Panc1 (cell line): ENCODE data around the gene CD8A. TPM values are rescaled to one million over a fixed set of nuclear protein-coding genes. Genes with fewer than 3 reads are reported as not detected.
A peak's percentile ranks its signal among the peaks of the same experiment; 100 is the strongest.

ENCODE experiments used
- ATAC-seq: fragments of 200-7000 bp; cut with Tn5 transposase; 2 replicates; pipeline ENCODE4 v1.9.1; 2020; ENCODE audit warnings: mild to moderate bottlenecking, moderate library complexity
- BruUV-seq: library from RNA; stranded (reverse); fragments of 400-500 nt; replicated peaks from 2 replicates; lab custom pipeline; 2021; lab: Mats Ljungman, UMichigan
- CTCF ChIA-PET: fragments of 300-600 bp; sonication (Branson Sonifier 250); formaldehyde crosslinking; loops from one replicate; lab custom pipeline; 2022; ENCODE audit warnings: antibody characterized with exemption; lab: Charles Lee
- POLR2A ChIA-PET: fragments of 300-600 bp; sonication (Branson Sonifier 250); formaldehyde crosslinking; loops from one replicate; lab custom pipeline; 2022; ENCODE audit warnings: antibody characterized with exemption; lab: Charles Lee
- DNase-seq: peaks from one replicate; pipeline ENCODE4 v3.0.0-alpha.2; 2010; ENCODE audit warnings: low read depth, low spot score
- H3K27ac ChIP-seq: 2 replicates; pipeline ENCODE4 v1.5.1; 2011; ENCODE audit warnings: mild to moderate bottlenecking, low read length, inconsistent platforms
- H3K27me3 ChIP-seq: fragments of 200-500 bp; sonication (Bioruptor generic); 2 replicates; pipeline ENCODE4 v1.6.0; 2014; ENCODE audit warnings: low read length, inconsistent platforms; ENCODE audit not compliant: control insufficient read depth, insufficient read depth
- H3K36me3 ChIP-seq: fragments of 200-500 bp; sonication (Bioruptor generic); 2 replicates; pipeline ENCODE4 v1.5.1; 2014; ENCODE audit warnings: inconsistent platforms, mild to moderate bottlenecking, low read length, moderate library complexity; ENCODE audit not compliant: control insufficient read depth, insufficient read depth
- H3K4me1 ChIP-seq: 2 replicates; pipeline ENCODE4 v1.5.1; 2011; ENCODE audit warnings: inconsistent platforms, mild to moderate bottlenecking, low read length, moderate library complexity; ENCODE audit not compliant: control insufficient read depth, insufficient read depth
- H3K4me3 ChIP-seq, 2 experiments: 2 replicates each; pipeline ENCODE4 v1.5.1; 2011 to 2012; ENCODE audit warnings: low read depth in 2 of 2, low read length in 2 of 2, mild to moderate bottlenecking in 2 of 2, inconsistent platforms in 1 of 2, moderate library complexity in 1 of 2
- H3K9me3 ChIP-seq: fragments of 200-500 bp; sonication (Bioruptor generic); 2 replicates; pipeline ENCODE4 v1.5.1; 2014; ENCODE audit warnings: low read depth, mild to moderate bottlenecking, inconsistent platforms, low read length, moderate library complexity; ENCODE audit not compliant: control insufficient read depth, insufficient read depth
- POLR2AphosphoS5 ChIP-seq: IDR thresholded peaks from 2 replicates; pipeline ENCODE4 v1.6.1; 2012; ENCODE audit warnings: mild to moderate bottlenecking, low read depth, low read length, moderate library complexity
- SIN3A ChIP-seq: IDR thresholded peaks from 2 replicates; pipeline ENCODE4 v1.6.1; 2012; ENCODE audit warnings: low read depth, mild to moderate bottlenecking, low read length, moderate library complexity, borderline replicate concordance; ENCODE audit not compliant: insufficient read depth
- TCF7L2 ChIP-seq: IDR thresholded peaks from 2 replicates; pipeline ENCODE4 v1.6.1; 2011; ENCODE audit warnings: mild to moderate bottlenecking, low read depth, low read length, inconsistent platforms
- in situ Hi-C: cut with HindIII; loops from 2 replicates; pipeline ENCODE4 v1.10.0; 2016; ENCODE audit warnings: low sequenced_read_pairs, low pct_unique_long_range_greater_than_20kb
- intact Hi-C: fragments of 100-400 bp; cut with micrococcal nuclease; formaldehyde crosslinking; loops from one replicate; pipeline ENCODE4 v1.10.0; 2022; ENCODE audit not compliant: unreplicated experiment
- total RNA-seq: library from RNA; stranded (reverse); gene quantifications from one replicate; pipeline ENCODE4 v1.2.1, GENCODE V29; 2021; ENCODE audit not compliant: unreplicated experiment
- TF ChIP-seq, protein P1 (sequence below), 2 experiments: IDR thresholded peaks; 2 replicates each; pipeline ENCODE4 v1.6.1; 2011 to 2012; ENCODE audit warnings: low read depth in 2 of 2, control low read depth in 1 of 2, low read length in 1 of 2, mild to moderate bottlenecking in 1 of 2, moderate library complexity in 1 of 2; ENCODE audit not compliant: insufficient read depth in 1 of 2
- TF ChIP-seq, protein P2 (sequence below): fragments of 450-650 bp; IDR thresholded peaks from 2 replicates; pipeline ENCODE4 v1.5.1; 2017; ENCODE audit warnings: mild to moderate bottlenecking

CD8A gene
- total RNA-seq, 1 experiment from 2014 or later = 0.41 TPM

DNA sequence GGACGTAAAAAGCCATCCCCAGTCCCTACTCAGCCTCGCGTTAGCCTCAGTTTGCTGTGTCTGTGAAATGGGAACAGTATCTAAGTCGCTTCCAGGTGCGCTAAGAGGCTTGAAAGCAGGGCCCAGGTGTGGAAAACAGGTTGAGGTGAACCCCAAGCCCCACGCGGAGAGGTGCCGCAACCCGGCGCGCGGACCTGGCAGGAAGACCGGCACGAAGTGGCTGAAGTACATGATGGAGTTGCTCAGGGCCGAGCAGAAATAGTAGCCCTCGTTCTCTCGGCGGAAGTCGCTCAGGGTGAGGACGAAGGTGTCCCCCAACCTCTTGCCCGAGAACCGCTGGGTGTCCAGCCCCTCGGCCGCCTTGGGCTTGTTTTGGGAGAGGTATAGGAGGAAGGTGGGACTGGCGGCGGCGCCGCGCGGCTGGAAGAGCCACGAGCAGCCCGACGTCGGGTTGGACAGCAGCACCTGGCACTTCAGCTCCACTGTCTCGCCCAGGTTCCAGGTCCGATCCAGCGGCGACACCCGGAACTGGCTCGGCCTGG lies 508 bp downstream of the CD8A start:
- Histone ChIP-seq H3K4me3 (no peak overlapping the region), H3K4me1 (no peaks in the 10 kb centered on the region), H3K27me3 (peaks cover 6% of the 10 kb centered on the region), H3K36me3 (no peaks in the 10 kb centered on the region), H3K9me3 (no peaks in the 10 kb centered on the region), H3K27ac (no peak overlapping the region)
- intact Hi-C loops = no loop called here
- in situ Hi-C loops = no loop called here
- ChIA-PET POLR2A (interaction anchor here (0.6 kb wide), 1 partner anchor 18 kb away, joined by 5 read pairs; no protein-coding TSS in a partner anchor), CTCF (no interaction called here)
- BruUV-seq = no TSS peak
- no peak for TF ChIP-seq TCF7L2
- TF ChIP-seq, protein P1, sequence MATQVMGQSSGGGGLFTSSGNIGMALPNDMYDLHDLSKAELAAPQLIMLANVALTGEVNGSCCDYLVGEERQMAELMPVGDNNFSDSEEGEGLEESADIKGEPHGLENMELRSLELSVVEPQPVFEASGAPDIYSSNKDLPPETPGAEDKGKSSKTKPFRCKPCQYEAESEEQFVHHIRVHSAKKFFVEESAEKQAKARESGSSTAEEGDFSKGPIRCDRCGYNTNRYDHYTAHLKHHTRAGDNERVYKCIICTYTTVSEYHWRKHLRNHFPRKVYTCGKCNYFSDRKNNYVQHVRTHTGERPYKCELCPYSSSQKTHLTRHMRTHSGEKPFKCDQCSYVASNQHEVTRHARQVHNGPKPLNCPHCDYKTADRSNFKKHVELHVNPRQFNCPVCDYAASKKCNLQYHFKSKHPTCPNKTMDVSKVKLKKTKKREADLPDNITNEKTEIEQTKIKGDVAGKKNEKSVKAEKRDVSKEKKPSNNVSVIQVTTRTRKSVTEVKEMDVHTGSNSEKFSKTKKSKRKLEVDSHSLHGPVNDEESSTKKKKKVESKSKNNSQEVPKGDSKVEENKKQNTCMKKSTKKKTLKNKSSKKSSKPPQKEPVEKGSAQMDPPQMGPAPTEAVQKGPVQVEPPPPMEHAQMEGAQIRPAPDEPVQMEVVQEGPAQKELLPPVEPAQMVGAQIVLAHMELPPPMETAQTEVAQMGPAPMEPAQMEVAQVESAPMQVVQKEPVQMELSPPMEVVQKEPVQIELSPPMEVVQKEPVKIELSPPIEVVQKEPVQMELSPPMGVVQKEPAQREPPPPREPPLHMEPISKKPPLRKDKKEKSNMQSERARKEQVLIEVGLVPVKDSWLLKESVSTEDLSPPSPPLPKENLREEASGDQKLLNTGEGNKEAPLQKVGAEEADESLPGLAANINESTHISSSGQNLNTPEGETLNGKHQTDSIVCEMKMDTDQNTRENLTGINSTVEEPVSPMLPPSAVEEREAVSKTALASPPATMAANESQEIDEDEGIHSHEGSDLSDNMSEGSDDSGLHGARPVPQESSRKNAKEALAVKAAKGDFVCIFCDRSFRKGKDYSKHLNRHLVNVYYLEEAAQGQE (IDR thresholded peaks at IDR 0.05; ENCODE audit: insufficient read depth in 1 of 2, low read depth in 2 of 2, low read length in 1 of 2) = peak in 1 of 2 experiments; percentile 17; a peak in 1 of 4 replicates
- DNase-seq = no peak
- ATAC-seq = peak; percentile 65

DNA sequence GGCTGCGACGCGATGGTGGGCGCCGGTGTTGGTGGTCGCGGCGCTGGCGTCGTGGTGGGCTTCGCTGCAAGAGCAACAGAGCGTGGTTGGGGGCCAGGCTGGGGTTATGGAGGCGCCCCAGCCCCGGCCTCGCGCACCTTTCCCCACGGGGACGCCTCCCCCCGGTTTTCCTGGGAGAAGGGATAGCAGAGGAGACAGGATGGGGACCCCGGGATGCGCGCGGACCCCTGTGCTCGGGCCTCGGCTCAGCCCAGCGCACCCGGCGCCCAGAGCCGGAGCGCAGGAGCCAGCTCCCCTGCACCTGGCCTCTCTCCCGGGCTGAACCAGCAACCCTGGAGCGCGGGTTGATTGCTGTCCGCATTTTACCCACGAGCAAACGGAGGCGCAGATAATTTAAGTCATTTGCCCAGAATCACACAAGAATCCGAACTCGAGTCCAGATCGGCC lies 1.0 kb downstream of the CD8A start:
- ATAC-seq (no peak), DNase-seq (no peak)
- intact Hi-C loops = no loop called here

DNA sequence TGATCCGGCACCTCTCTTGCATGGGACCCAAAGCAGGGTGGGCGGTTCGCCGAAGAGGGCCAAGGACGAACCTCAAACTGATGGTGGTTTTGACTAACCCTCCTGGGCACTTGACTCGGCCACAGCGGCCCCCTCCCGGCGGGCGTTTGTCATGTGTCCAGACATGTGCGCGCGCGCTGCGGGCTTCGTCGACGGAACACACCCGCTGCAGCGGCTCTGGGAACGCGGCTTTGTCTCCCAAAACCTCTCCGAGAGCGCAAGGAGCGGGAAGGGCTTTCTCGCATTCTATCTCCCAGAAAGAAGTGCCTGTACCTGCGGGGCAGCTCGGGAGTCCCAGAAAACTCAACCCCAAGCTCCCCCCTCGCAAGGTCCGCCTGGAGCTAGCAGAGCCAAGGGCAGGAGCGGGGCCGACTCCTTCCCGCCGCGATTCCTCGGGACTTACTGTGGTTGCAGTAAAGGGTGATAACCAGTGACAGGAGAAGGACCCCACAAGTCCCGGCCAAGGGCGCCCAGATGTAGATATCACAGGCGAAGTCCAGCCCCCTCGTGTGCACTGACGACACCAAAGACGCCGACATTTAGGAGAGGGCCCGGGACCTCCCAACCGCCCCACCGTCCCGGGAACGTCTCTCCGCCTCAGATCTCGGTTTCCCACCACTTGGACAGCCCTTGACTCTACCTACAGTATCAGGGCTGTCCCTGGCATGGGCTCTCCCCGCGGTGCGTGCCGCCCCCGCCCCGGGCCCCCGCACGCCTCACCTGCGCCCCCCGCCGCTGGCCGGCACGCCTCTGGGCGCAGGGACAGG lies 1.6 kb downstream of the CD8A start:
- Histone ChIP-seq H3K4me1 (no peaks in the 10 kb centered on the region), H3K4me3 (no peak overlapping the region), H3K27ac (no peak overlapping the region), H3K27me3 (peaks cover 6% of the 10 kb centered on the region), H3K9me3 (no peaks in the 10 kb centered on the region), H3K36me3 (no peaks in the 10 kb centered on the region)
- intact Hi-C loops = no loop called here
- CTCF ChIA-PET = no interaction called here
- TF ChIP-seq, protein P2, sequence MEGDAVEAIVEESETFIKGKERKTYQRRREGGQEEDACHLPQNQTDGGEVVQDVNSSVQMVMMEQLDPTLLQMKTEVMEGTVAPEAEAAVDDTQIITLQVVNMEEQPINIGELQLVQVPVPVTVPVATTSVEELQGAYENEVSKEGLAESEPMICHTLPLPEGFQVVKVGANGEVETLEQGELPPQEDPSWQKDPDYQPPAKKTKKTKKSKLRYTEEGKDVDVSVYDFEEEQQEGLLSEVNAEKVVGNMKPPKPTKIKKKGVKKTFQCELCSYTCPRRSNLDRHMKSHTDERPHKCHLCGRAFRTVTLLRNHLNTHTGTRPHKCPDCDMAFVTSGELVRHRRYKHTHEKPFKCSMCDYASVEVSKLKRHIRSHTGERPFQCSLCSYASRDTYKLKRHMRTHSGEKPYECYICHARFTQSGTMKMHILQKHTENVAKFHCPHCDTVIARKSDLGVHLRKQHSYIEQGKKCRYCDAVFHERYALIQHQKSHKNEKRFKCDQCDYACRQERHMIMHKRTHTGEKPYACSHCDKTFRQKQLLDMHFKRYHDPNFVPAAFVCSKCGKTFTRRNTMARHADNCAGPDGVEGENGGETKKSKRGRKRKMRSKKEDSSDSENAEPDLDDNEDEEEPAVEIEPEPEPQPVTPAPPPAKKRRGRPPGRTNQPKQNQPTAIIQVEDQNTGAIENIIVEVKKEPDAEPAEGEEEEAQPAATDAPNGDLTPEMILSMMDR = no peak
- TF ChIP-seq, protein P1 (IDR thresholded peaks at IDR 0.05; ENCODE audit: insufficient read depth in 1 of 2, low read depth in 2 of 2, low read length in 1 of 2) = no peak
- TF ChIP-seq POLR2AphosphoS5 = no peak
- TF ChIP-seq SIN3A = no peak
- TF ChIP-seq TCF7L2 = no peak
- DNase-seq (no peak), ATAC-seq (no peak)
- POLR2A ChIA-PET = no interaction called here
- in situ Hi-C loops = no loop called here
- BruUV-seq = no TSS peak

More for the DNA sequence above, 1.0 kb downstream of the CD8A start:
- in situ Hi-C loops = no loop called here
- BruUV-seq = no TSS peak
- no peak overlapping the region for H3K27ac ChIP-seq
- ChIA-PET POLR2A (no interaction called here), CTCF (no interaction called here)
- H3K27me3 ChIP-seq = peaks cover 6% of the 10 kb centered on the region
- H3K4me1 ChIP-seq = no peaks in the 10 kb centered on the region
- no peaks in the 10 kb centered on the region for H3K9me3 ChIP-seq
- TF ChIP-seq POLR2AphosphoS5 = no peak
- H3K36me3 ChIP-seq = no peaks in the 10 kb centered on the region
- H3K4me3 ChIP-seq = no peak overlapping the region
